H1 (cell line): ENCODE results near the gene TIAM2. TPM values are rescaled to one million over a fixed set of nuclear protein-coding genes. Genes with fewer than 3 reads are reported as not detected.

Experiments used
- CTCF ChIP-seq, 3 experiments: IDR thresholded peaks; 1 replicate in 2 of 3; 2 replicates in 1 of 3; pipeline versions ENCODE4 v1.5.1 to v1.6.1; 2011; ENCODE audit warnings: low read length in 3 of 3, mild to moderate bottlenecking in 3 of 3, inconsistent platforms in 2 of 3, low read depth in 1 of 3, moderate library complexity in 1 of 3; ENCODE audit not compliant: insufficient read depth in 1 of 3; ENCODE audit errors: control extremely low read depth in 1 of 3
- MAFK ChIP-seq: IDR thresholded peaks from 2 replicates; pipeline ENCODE4 v1.6.1; 2012; ENCODE audit warnings: low read depth, mild to moderate bottlenecking, improper control_type of control experiment, low read length
- RAD21 ChIP-seq, 2 experiments: IDR thresholded peaks in 1 of 2; conservative IDR thresholded peaks in 1 of 2; 2 replicates each; pipeline ENCODE4 v1.6.1; 2011; ENCODE audit warnings: low read depth in 2 of 2, low read length in 2 of 2, improper control_type of control experiment in 1 of 2, inconsistent platforms in 1 of 2, mild to moderate bottlenecking in 1 of 2, moderate library complexity in 1 of 2
- SIRT6 ChIP-seq: IDR thresholded peaks from one replicate; pipeline ENCODE4 v1.7.1; 2012; ENCODE audit warnings: low read length, inconsistent platforms
- polyA plus RNA-seq, 7 experiments: library from polyadenylated mRNA; depleted of rRNA in 3 of 7; stranded (reverse) in 5 of 7; unstranded in 2 of 7; fragments of >200 nt in 5 of 7; fragments of 200-250 nt in 2 of 7; gene quantifications; 1 replicate in 5 of 7; 2 replicates in 1 of 7; 4 replicates in 1 of 7; pipeline versions ENCODE4 v1.2.1 to v1.2.3, GENCODE V29; 2011 to 2013; ENCODE audit warnings: missing spikeins in 2 of 7, mixed read lengths in 2 of 7
- total RNA-seq: library from RNA; stranded (reverse); fragmentation: NEBNext Ultra II Directional; extraction: Animal tissue kit (Norgen Biotek cat#: 25700); gene quantifications from 2 replicates; pipeline ENCODE4 v1.2.1, GENCODE V29; 2021

TIAM2 gene
- total and polyA plus RNA-seq, 2 of the 8 experiments (the other 6 are each of a cell fraction or from before 2014, with no cell fraction given), result 7.4 to 23.9 TPM

GRCh38 chr6:155248008-155249001 lies 253.2 kb downstream of the TIAM2 start (continued):
- TF ChIP-seq CTCF (IDR thresholded peaks at IDR 0.05; ENCODE audit: control extremely low read depth in 1 of 3, insufficient read depth in 1 of 3, low read depth in 1 of 3, low read length in 3 of 3) (peak; percentile 71 to 91 (median 82)), RAD21 (IDR thresholded peaks at IDR 0.05 in 1 of 2, conservative IDR thresholded peaks at IDR 0.05 in 1 of 2; ENCODE audit: low read depth in 2 of 2, low read length in 2 of 2) (peak; percentile 86 to 90), SIRT6 (no peak), MAFK (no peak)
